ENCODE measurements around the gene ZNF674.

The ZNF674 gene

GRCh38 chrX:46575991-46576392 lies 30.8 kb upstream of the ZNF674 start:
- TF ChIP-seq CTCF (IDR thresholded peaks at IDR 0.05; ENCODE audit: low read depth, low read length, missing control alignments), result no peak

DNA sequence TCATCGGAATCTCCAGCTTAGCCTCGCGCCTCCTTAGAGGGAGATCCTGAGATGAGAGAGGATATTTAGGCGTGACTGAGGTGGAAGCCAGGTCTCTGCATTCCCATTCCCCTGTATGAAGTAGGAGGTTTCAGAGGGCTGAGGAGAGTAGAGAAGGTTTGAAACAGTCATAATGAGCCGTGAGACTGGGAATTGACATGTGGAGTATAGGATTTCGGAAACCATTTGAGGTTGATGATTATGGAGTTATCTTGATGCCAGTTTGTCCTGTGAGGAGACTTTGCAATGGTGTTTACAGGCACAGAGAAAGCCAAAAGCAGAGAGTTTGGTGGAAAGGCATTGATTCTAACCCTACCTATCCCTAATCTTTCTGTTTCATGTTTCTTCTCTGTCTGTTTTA lies 30.4 kb upstream of the ZNF674 start:
- in situ Hi-C loops (cut with HindIII; ENCODE audit: low sequenced_read_pairs), result no loop called here
- H3K4me3 ChIP-seq (ENCODE audit: low read depth, low read length), result peak overlapping the region; percentile 48
- no peak for DNase-seq (ENCODE audit: low read depth)
- no peak for TF ChIP-seq CTCF (IDR thresholded peaks at IDR 0.05; ENCODE audit: low read depth, low read length, missing control alignments)

More at GRCh38 chrX:46575991-46576392, 30.8 kb upstream of the ZNF674 start:
- in situ Hi-C loops (cut with HindIII; ENCODE audit: low sequenced_read_pairs), result no loop called here
- no peak for DNase-seq (ENCODE audit: low read depth)
- peak overlapping the region; percentile 48 for H3K4me3 ChIP-seq (ENCODE audit: low read depth, low read length)

DNA sequence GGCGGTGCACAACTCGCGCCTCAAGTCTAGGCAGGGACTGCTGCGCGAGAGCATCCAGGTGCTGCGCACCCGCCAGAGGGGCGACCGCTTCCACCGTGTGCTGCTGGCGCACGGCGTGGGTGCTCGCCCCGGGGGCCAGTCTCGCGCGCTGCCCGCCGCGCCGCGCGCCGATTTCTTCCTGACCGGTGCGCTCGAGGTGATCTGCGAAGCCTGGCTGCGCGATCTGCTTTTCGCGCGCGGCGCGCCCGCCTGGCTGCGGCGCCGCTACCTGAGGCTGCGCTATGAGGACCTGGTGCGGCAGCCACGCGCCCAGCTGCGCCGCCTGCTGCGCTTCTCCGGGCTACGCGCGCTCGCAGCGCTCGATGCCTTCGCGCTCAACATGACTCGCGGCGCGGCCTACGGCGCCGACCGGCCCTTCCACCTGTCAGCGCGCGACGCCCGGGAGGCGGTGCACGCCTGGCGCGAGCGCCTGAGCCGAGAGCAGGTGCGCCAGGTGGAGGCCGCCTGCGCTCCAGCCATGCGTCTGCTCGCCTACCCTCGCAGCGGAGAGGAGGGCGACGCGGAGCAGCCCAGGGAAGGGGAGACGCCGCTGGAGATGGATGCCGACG lies 29.7 kb upstream of the ZNF674 start:
- no peak for DNase-seq (ENCODE audit: low read depth)
- no peak for TF ChIP-seq CTCF (IDR thresholded peaks at IDR 0.05; ENCODE audit: low read depth, low read length, missing control alignments)
- in situ Hi-C loops (cut with HindIII; ENCODE audit: low sequenced_read_pairs), result no loop called here
- peak overlapping the region; percentile 48 for H3K4me3 ChIP-seq (ENCODE audit: low read depth, low read length)

- no peak for TF ChIP-seq CTCF (IDR thresholded peaks at IDR 0.05; ENCODE audit: low read depth, low read length, missing control alignments)
- in situ Hi-C loops (cut with HindIII; ENCODE audit: low sequenced_read_pairs), result no loop called here
- H3K4me3 ChIP-seq (ENCODE audit: low read depth, low read length), result peak overlapping the region; percentile 48
- no peak for DNase-seq (ENCODE audit: low read depth)
Observed at GRCh38 chrX:46573892-46574773, 28.9 kb upstream of the ZNF674 start.

DNA sequence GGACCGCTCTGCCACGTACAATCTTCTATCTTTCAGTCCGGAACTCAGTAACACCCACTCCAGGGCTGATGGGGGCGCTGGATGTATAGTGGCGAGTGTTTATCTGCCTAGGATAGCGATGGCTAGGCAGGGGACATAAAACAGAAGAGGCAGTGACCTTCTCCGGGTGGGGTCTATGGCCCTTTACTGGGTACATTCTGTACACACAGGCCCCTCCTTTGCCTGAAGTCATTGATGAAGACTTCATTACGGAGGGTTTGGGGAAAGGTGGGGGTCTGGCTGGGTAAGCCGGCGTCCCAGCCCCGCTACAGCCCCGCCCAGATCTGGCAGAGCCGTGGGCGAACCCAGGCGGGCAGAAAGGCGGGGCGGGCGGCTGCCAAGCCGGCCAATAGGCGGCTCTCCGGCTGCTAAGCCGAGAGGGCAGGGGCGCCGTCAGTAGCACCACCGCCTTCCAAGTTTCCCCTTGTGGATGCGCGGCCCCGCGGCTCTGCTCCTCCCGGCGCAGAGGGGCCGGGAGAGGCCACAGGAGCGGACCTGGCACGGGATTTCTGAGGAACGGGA lies 28.2 kb upstream of the ZNF674 start, which contains the start of gene CHST7:
Gene CHST7 (plus strand): TSS at position 435 of the 561 bp plus-strand sequence. CDS start 167 bp downstream, outside the sequence.
- peak within 1 kb of the TSS; percentile 48 for H3K4me3 ChIP-seq (ENCODE audit: low read depth, low read length)
- no peak for TF ChIP-seq CTCF (IDR thresholded peaks at IDR 0.05; ENCODE audit: low read depth, low read length, missing control alignments)
- DNase-seq (ENCODE audit: low read depth), result no peak
- in situ Hi-C loops (cut with HindIII; ENCODE audit: low sequenced_read_pairs), result no loop called here

- H3K4me3 ChIP-seq (ENCODE audit: low read depth, low read length), result no peak overlapping the region
- in situ Hi-C loops (cut with HindIII; ENCODE audit: low sequenced_read_pairs), result no loop called here
- no peak for DNase-seq (ENCODE audit: low read depth)
- TF ChIP-seq CTCF (IDR thresholded peaks at IDR 0.05; ENCODE audit: low read depth, low read length, missing control alignments), result no peak
Observed at GRCh38 chrX:46572340-46572936, 27.2 kb upstream of the ZNF674 start.
